ENCODE measurements around the gene ARHGAP28. TPM values are rescaled to one million over a fixed set of nuclear protein-coding genes. Genes with fewer than 3 reads are reported as not detected.
"Not testable (repeated sequence)": the region's sequence is repeated elsewhere in the genome, so short reads cannot be mapped to it uniquely, and the experiment has no call there.

The ARHGAP28 gene
- total and polyA plus RNA-seq, 5 donors = 0.93 to 6.1 (median 4.0) TPM

DNA sequence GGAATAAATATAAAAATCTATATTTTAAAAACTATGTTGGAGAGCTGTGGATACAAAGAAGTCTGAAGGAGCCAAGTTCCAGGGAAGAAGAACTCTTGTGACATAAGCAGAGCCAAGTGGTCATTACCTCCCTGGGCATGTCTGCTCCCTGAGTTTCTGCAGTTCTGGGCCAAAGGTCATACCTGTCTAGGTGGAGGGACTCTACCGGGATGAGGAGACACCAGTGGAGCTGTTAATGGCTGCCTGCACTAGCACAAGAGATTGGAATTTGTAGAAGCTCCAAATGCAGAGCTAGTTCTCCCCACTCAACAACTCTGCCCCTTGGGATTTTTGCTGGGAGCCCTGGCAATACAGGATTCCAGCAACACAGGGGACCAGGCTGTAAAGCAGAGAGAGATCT lies 89.8 kb downstream of the ARHGAP28 start:
- intact Hi-C loops (cut with DNase I) = no loop called here
- ATAC-seq (no peak), DNase-seq (no peak)
- no peaks in the 10 kb centered on the region for H3K4me1 ChIP-seq (ENCODE audit: control insufficient read depth, insufficient read depth, low read length)
- no peak overlapping the region for H3K4me3 ChIP-seq (ENCODE audit: low read length)
- WGBS = 62% methylated on average over 1 of the region's 1 CpG
- no peaks in the 10 kb centered on the region for H3K9me3 ChIP-seq (ENCODE audit: control insufficient read depth, low read length)
- H3K27me3 ChIP-seq (ENCODE audit: control insufficient read depth, insufficient read depth) = no peaks in the 10 kb centered on the region
- H3K27ac ChIP-seq (ENCODE audit: low read length) = no peak overlapping the region

DNA sequence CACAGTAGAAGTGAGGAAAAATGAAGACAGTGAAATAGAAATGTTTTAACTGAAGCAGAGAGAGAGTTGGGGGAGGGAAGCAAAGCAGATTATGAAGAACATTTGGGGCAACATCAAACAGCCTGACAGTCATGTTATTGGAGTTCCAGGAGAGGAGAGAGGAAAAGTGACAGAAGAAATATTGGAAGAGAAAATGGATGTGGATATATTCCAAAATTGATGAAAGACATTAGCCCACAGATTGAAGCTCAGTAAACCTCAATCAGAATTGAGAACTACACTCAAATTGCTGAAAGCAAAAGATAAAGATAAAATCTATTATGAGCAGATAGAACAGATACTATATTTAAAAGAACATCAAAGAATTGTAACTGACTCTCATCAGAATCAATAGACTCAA lies 90.8 kb downstream of the ARHGAP28 start:
- Histone ChIP-seq H3K4me1 (ENCODE audit: control insufficient read depth, insufficient read depth, low read length) (no peaks in the 10 kb centered on the region), H3K27me3 (ENCODE audit: control insufficient read depth, insufficient read depth) (no peaks in the 10 kb centered on the region), H3K9me3 (ENCODE audit: control insufficient read depth, low read length) (no peaks in the 10 kb centered on the region), H3K27ac (ENCODE audit: low read length) (no peak overlapping the region), H3K4me3 (ENCODE audit: low read length) (no peak overlapping the region)
- ATAC-seq (no peak), DNase-seq (no peak)
- intact Hi-C loops (cut with DNase I) = no loop called here

DNA sequence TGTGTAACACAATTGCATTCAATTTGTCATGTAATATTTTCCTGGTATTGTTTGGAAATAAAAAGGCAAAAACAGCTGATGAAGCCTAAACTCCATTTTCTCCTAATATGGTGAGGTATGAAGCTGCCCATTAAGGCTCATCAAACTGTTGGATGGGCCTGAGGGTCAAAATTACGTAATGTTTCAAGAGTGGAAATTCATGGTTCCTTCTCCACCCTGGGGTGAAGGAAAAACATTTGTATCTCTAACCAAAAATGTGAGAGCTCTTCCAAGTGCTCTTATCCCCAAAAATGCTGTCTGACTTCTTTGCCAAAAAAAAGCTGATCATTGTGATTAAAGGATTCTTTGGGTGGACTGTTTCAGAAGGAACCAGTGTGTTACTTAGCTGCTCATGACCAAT lies 91.8 kb downstream of the ARHGAP28 start:
- ATAC-seq (no peak), DNase-seq (no peak)
- Histone ChIP-seq H3K27me3 (ENCODE audit: control insufficient read depth, insufficient read depth) (no peaks in the 10 kb centered on the region), H3K27ac (ENCODE audit: low read length) (no peak overlapping the region), H3K9me3 (ENCODE audit: control insufficient read depth, low read length) (no peaks in the 10 kb centered on the region), H3K4me1 (ENCODE audit: control insufficient read depth, insufficient read depth, low read length) (no peaks in the 10 kb centered on the region), H3K4me3 (ENCODE audit: low read length) (no peak overlapping the region)
- WGBS = 71% methylated on average over 1 of the region's 1 CpG
- intact Hi-C loops (cut with DNase I) = no loop called here

DNA sequence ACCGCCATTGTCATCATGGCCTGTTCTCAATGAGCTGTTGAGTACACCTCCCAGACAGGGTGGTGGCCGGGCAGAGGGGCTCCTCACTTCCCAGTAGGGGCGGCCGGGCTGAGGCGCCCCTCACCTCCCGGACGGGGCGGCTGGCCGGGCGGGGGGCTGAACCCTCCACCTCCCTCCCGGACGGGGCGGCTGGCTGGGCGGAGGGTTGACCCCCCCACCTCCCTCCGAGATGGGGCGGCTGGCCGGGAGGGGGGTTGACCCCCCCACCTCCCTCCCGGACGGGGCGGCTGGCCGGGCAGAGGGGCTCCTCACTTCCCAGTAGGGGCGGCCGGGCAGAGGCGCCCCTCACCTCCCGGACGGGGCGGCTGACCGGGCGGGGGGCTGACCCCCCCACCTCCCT lies 97.6 kb downstream of the ARHGAP28 start:
- WGBS = 98% methylated on average over 16 of the region's 29 CpGs
- DNase-seq = peak in 1 of 3 donors; percentile 52
- ATAC-seq; H3K27me3 ChIP-seq (ENCODE audit: control insufficient read depth, insufficient read depth); H3K9me3 ChIP-seq (ENCODE audit: control insufficient read depth, low read length); H3K27ac ChIP-seq (ENCODE audit: low read length); H3K4me1 ChIP-seq (ENCODE audit: control insufficient read depth, insufficient read depth, low read length); intact Hi-C loops (cut with DNase I); H3K4me3 ChIP-seq (ENCODE audit: low read length): not testable (repeated sequence)

- WGBS = over 99% methylated on average over 24 of the region's 30 CpGs
- ATAC-seq; H3K4me3 ChIP-seq (ENCODE audit: low read length); H3K4me1 ChIP-seq (ENCODE audit: control insufficient read depth, insufficient read depth, low read length); H3K27ac ChIP-seq (ENCODE audit: low read length); H3K27me3 ChIP-seq (ENCODE audit: control insufficient read depth, insufficient read depth); intact Hi-C loops (cut with DNase I); H3K9me3 ChIP-seq (ENCODE audit: control insufficient read depth, low read length): not testable (repeated sequence)
- peak in 2 of 3 donors; percentile 35 to 58 for DNase-seq
Observed at GRCh38 chr18:6827566-6827965, 98.0 kb downstream of the ARHGAP28 start.

DNA sequence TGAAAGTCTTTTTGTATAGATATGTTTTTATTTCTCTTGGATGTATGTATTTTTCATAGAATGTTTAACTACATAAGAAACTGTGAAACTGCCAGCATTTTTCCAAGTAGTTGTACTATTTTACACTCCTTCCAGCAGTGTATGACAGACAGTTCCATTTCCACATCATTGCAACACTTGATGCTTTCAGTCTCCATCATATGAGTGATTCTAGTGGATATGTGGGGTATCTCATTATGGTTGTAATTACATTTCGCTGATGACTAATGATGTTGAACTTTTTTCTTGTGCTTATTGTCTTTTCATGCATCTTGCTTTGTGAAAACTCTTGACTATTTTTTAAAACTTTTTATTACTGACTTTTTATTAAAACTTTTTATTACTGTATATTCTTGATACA lies 101.4 kb downstream of the ARHGAP28 start:
- Histone ChIP-seq H3K27me3 (ENCODE audit: control insufficient read depth, insufficient read depth) (no peaks in the 10 kb centered on the region), H3K9me3 (ENCODE audit: control insufficient read depth, low read length) (no peaks in the 10 kb centered on the region), H3K27ac (ENCODE audit: low read length) (no peak overlapping the region), H3K4me1 (ENCODE audit: control insufficient read depth, insufficient read depth, low read length) (no peaks in the 10 kb centered on the region), H3K4me3 (ENCODE audit: low read length) (no peak overlapping the region)
- DNase-seq (no peak), ATAC-seq (no peak)
- 94% methylated on average over 1 of the region's 1 CpG for WGBS
- intact Hi-C loops (cut with DNase I) = no loop called here

DNA sequence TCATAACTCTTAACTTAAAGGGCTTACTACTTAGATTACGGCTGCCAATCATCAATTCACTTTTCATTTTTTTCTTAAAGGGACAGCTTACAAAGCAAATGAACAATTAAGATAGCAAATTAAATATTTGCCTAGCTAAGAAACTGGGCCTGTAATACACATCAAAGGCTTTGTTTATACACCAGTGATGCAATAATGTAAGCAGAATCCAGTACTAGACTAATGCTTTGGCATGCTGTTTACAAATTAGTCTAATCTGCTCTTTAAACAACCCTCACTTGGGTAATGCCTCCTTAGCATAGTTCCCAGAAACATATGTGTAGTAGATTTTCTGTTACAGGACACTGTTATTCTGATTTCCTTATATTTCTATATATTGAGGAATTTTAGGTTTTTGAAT lies 105.8 kb downstream of the ARHGAP28 start:
- Histone ChIP-seq H3K27me3 (ENCODE audit: control insufficient read depth, insufficient read depth) (no peaks in the 10 kb centered on the region), H3K4me1 (ENCODE audit: control insufficient read depth, insufficient read depth, low read length) (no peaks in the 10 kb centered on the region), H3K27ac (ENCODE audit: low read length) (no peak overlapping the region), H3K9me3 (ENCODE audit: control insufficient read depth, low read length) (no peaks in the 10 kb centered on the region), H3K4me3 (ENCODE audit: low read length) (no peak overlapping the region)
- ATAC-seq (no peak), DNase-seq (no peak)
- 92% methylated on average over 1 of the region's 1 CpG for WGBS
- intact Hi-C loops (cut with DNase I) = no loop called here

DNA sequence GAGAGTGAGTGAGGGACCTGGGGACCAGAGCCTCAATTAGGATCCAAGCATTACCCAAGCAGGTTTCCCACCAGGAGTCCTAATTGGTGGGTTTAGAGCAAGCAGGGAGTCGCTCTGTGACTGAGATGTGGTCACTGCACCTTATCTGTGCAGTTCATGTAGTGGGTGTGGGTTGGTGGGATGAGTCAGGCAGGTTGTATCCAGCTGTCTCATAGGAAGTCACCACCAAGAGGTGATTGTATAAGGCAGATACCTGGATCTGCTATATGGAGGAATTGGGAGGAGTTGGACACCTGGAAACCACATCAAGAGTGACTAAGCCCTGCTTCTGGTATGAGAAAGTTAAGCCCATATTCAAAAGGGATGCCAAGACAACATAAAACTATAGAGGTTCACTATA lies 106.8 kb downstream of the ARHGAP28 start:
- DNase-seq (no peak), ATAC-seq (no peak)
- 97% methylated on average over 1 of the region's 1 CpG for WGBS
- intact Hi-C loops (cut with DNase I) = no loop called here
- H3K27ac ChIP-seq (ENCODE audit: low read length) = no peak overlapping the region
- no peak overlapping the region for H3K4me3 ChIP-seq (ENCODE audit: low read length)
- H3K4me1 ChIP-seq (ENCODE audit: control insufficient read depth, insufficient read depth, low read length) = no peaks in the 10 kb centered on the region
- no peaks in the 10 kb centered on the region for H3K27me3 ChIP-seq (ENCODE audit: control insufficient read depth, insufficient read depth)
- no peaks in the 10 kb centered on the region for H3K9me3 ChIP-seq (ENCODE audit: control insufficient read depth, low read length)

DNA sequence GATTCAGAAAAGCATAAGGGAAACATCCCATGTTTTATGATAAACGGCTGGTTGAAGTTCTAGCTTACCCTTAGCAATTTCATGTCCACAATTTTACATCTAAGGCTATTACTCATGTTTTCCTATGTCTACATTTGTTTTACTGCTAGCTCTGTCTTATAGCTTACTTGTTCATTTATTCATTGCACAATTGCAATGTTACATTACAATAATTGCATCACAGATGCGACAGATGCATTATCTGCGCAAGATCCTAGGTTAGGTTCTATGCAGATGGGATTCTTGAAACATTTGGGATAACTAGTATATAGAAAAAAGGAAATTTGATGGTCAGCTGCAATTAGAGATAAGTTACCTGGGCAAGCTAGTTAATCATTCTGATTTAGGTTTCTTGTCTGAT lies 108.4 kb downstream of the ARHGAP28 start:
- H3K4me3 ChIP-seq (ENCODE audit: low read length) = no peak overlapping the region
- no peaks in the 10 kb centered on the region for H3K27me3 ChIP-seq (ENCODE audit: control insufficient read depth, insufficient read depth)
- DNase-seq (no peak), ATAC-seq (no peak)
- H3K9me3 ChIP-seq (ENCODE audit: control insufficient read depth, low read length) = no peaks in the 10 kb centered on the region
- H3K27ac ChIP-seq (ENCODE audit: low read length) = no peak overlapping the region
- H3K4me1 ChIP-seq (ENCODE audit: control insufficient read depth, insufficient read depth, low read length) = no peaks in the 10 kb centered on the region
- intact Hi-C loops (cut with DNase I) = no loop called here
- 98% methylated on average over 3 of the region's 3 CpGs for WGBS

- Histone ChIP-seq H3K4me3 (ENCODE audit: low read length) (no peak overlapping the region), H3K4me1 (ENCODE audit: control insufficient read depth, insufficient read depth, low read length) (no peaks in the 10 kb centered on the region), H3K27me3 (ENCODE audit: control insufficient read depth, insufficient read depth) (no peaks in the 10 kb centered on the region), H3K9me3 (ENCODE audit: control insufficient read depth, low read length) (no peaks in the 10 kb centered on the region), H3K27ac (ENCODE audit: low read length) (no peak overlapping the region)
- ATAC-seq (no peak), DNase-seq (no peak)
- intact Hi-C loops (cut with DNase I) = no loop called here
- 96% methylated on average over 3 of the region's 3 CpGs for WGBS
Observed at GRCh38 chr18:6842081-6842480, 112.6 kb downstream of the ARHGAP28 start.

DNA sequence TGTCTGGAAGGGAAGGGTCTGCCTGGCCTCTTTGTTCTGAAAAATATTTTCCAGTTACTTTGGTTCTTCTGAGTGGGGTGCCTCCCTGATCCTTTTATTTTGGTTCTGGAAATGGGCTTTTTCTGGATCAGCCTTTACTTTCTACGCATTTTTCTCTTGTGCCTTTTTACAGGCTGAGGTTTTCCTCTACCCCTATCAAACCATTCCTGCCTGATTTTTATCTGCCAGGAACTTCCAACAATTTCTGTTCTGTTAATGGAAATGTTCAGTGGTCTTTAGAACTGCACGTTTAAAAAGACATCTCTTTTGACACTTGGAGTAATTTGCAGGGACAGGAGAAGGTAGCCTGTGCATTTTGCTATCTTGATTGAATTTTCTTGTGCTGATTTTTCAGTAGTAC lies 113.8 kb downstream of the ARHGAP28 start:
- DNase-seq (no peak), ATAC-seq (no peak)
- no peak overlapping the region for H3K27ac ChIP-seq (ENCODE audit: low read length)
- H3K4me1 ChIP-seq (ENCODE audit: control insufficient read depth, insufficient read depth, low read length) = no peaks in the 10 kb centered on the region
- no peaks in the 10 kb centered on the region for H3K27me3 ChIP-seq (ENCODE audit: control insufficient read depth, insufficient read depth)
- H3K9me3 ChIP-seq (ENCODE audit: control insufficient read depth, low read length) = no peaks in the 10 kb centered on the region
- intact Hi-C loops (cut with DNase I) = no loop called here
- WGBS = 76% methylated on average over 2 of the region's 2 CpGs
- no peak overlapping the region for H3K4me3 ChIP-seq (ENCODE audit: low read length)

DNA sequence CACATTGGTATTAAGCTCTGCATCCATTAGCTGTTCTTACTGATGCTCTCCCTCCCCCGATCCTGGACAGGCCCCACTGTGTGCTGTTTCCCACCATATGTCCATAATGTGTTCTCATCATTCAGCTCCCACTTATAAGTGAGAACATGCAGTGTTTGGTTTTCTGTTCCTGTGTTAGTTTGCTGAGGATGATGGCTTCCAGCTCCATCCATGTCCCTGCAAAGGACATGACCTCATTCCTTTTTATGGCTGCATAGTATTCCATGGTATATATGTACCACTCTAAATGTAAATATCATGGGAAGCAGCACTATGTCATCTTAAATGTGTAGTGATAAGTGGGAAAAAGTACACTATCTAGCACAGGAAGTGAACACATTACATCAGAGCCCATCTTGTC lies 116.0 kb downstream of the ARHGAP28 start:
- 100% methylated on average over 1 of the region's 1 CpG for WGBS
- H3K27ac ChIP-seq (ENCODE audit: low read length); H3K27me3 ChIP-seq (ENCODE audit: control insufficient read depth, insufficient read depth); ATAC-seq; H3K9me3 ChIP-seq (ENCODE audit: control insufficient read depth, low read length); H3K4me3 ChIP-seq (ENCODE audit: low read length); intact Hi-C loops (cut with DNase I); H3K4me1 ChIP-seq (ENCODE audit: control insufficient read depth, insufficient read depth, low read length); DNase-seq: not testable (repeated sequence)

All from right cardiac atrium (tissue), 5 donors.